BLaER1 treated with 17β-estradiol and CSF1 and Interleukin-3, amounts not matched to agents 10 nM and 100 nM (cell line): ENCODE results near the gene ADIPOR2.
"Not testable (repeated sequence)": the region's sequence is repeated elsewhere in the genome, so short reads cannot be mapped to it uniquely, and the experiment has no call there.

Source experiments
- H3K27ac ChIP-seq, 11 experiments: shearing (Covaris generic); formaldehyde crosslinking; 2 replicates each; pipeline ENCODE4 v1.8.1; 2022
- H3K27me3 ChIP-seq, 11 experiments: shearing (Covaris generic); formaldehyde crosslinking; 2 replicates each; pipeline ENCODE4 v1.8.1; 2022
- H3K36me3 ChIP-seq, 11 experiments: shearing (Covaris generic); formaldehyde crosslinking; 2 replicates each; pipeline ENCODE4 v1.8.1; 2022
- H3K4me1 ChIP-seq, 10 experiments: shearing (Covaris generic); formaldehyde crosslinking; 2 replicates each; pipeline ENCODE4 v1.8.1; 2022
- H3K4me2 ChIP-seq, 11 experiments: shearing (Covaris generic); formaldehyde crosslinking; 2 replicates each; pipeline ENCODE4 v1.8.1; 2022
- H3K4me3 ChIP-seq, 10 experiments: shearing (Covaris generic); formaldehyde crosslinking; 2 replicates each; pipeline ENCODE4 v1.8.1; 2022
- H3K9ac ChIP-seq, 11 experiments: shearing (Covaris generic); formaldehyde crosslinking; 2 replicates each; pipeline ENCODE4 v1.8.1; 2022
- H3K9me3 ChIP-seq, 11 experiments: shearing (Covaris generic); formaldehyde crosslinking; replicated peaks in 1 of 11; 2 replicates each; pipeline ENCODE4 v1.8.1; 2022
- H4K20me1 ChIP-seq, 11 experiments: shearing (Covaris generic); formaldehyde crosslinking; 2 replicates each; pipeline ENCODE4 v1.8.1; 2022
- Cebpa-rat ChIP-seq, 11 experiments: shearing (Covaris generic); IDR thresholded peaks; 2 replicates each; pipeline ENCODE4 v1.8.1; 2022

ADIPOR2 gene

DNA sequence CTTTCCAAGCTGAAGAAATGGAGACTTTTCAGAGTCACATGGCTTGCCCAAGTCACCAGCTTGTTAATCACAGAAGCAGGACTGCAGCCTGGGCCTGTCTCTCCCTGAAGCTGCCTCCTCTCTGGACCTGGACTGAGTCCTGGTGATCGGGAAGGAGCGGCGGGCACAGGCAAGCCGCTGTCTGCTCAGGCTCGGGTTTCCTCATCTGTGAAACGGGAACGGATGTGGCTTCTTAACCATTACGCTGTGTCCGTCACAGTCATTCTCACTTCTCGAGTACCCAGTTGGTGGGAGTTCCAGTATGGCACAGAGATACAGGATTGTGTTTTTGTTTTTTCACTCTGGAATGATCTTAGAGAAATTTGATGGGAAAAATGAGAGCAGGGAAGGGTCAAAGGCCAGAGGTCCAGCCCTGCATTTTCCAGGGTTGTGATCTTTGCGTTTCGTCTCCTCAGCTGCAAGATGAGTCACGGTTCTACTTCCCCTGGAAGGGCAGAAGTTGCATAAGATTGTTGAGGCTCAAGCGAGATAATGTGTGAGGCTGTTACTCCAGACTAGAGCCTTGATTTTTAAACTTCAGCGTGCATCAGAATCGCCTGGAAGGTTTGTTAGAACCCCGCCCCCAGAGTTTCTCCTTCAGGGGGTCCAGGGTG is 121.9 kb downstream of the ADIPOR2 start:
- H3K4me2 ChIP-seq = peak overlapping the region; percentile 77 to 99 (median 97)

DNA sequence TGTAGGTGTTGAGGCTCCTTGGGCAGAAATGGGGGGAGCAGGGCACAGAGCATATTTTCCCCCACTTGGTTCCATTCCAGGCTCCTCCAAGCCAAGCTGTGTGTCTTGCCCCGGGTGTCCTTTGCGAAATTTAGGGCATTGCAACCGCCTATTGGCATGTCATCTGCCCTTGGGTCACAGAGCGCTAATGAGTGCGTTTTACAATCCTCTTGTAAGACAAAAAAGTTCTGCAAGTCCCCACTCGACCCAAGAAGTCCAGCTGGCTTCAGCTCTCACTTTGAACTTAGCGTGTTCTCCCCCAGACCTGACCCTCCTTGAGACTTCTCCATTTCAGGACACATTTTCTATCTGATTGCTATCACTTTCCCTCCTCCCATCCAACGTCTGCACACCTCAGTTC is 123.4 kb downstream of the ADIPOR2 start:
- peak overlapping the region; percentile 91 to 100 (median 97) for H3K27ac ChIP-seq
- H3K9ac ChIP-seq = peak overlapping the region; percentile 84 to 97 (median 92); a peak in 19 of 22 replicates
- peak overlapping the region; percentile 77 to 99 (median 97) for H3K4me2 ChIP-seq
- no peaks in the 10 kb centered on the region for H3K36me3 ChIP-seq
- H3K4me1 ChIP-seq = peaks cover 83 to 86% (median 84%) of the 10 kb centered on the region in 10 experiments
- no peak for TF ChIP-seq Cebpa-rat (IDR thresholded peaks at IDR 0.05)
- H4K20me1 ChIP-seq = no peaks in the 10 kb centered on the region
- H3K27me3 ChIP-seq = 0 out of 22 replicates have a peak, but pooled peaks cover 0 to under 1% (median 0%) of the 10 kb centered on the region in 11 experiments
- peak overlapping the region in 1 of 10 experiments; percentile 79; a peak in 3 of 20 replicates for H3K4me3 ChIP-seq
- H3K9me3 ChIP-seq = 0 out of 22 replicates have a peak, but pooled peaks cover 0 to 3% (median 0%) of the 10 kb centered on the region in 11 experiments

More for the DNA sequence above, 121.9 kb downstream of the ADIPOR2 start:
- no peaks in the 10 kb centered on the region for H3K27me3 ChIP-seq
- TF ChIP-seq Cebpa-rat (IDR thresholded peaks at IDR 0.05) = peak; percentile 86 to 97 (median 93)
- H3K36me3 ChIP-seq = peaks cover 0 to 6% (median 0%) of the 10 kb centered on the region in 11 experiments; a peak in 2 of 22 replicates
- H3K27ac ChIP-seq = peak overlapping the region; percentile 91 to 100 (median 97)
- H4K20me1 ChIP-seq = no peaks in the 10 kb centered on the region
- 0 out of 22 replicates have a peak, but pooled peaks cover 0 to under 1% (median 0%) of the 10 kb centered on the region in 11 experiments for H3K9me3 ChIP-seq
- H3K9ac ChIP-seq = peak overlapping the region; percentile 84 to 97 (median 92)
- H3K4me3 ChIP-seq = peak overlapping the region in 7 of 10 experiments; percentile 4 to 79 (median 70); a peak in 13 of 20 replicates
- H3K4me1 ChIP-seq = peaks cover 93 to 97% (median 95%) of the 10 kb centered on the region in 10 experiments

DNA sequence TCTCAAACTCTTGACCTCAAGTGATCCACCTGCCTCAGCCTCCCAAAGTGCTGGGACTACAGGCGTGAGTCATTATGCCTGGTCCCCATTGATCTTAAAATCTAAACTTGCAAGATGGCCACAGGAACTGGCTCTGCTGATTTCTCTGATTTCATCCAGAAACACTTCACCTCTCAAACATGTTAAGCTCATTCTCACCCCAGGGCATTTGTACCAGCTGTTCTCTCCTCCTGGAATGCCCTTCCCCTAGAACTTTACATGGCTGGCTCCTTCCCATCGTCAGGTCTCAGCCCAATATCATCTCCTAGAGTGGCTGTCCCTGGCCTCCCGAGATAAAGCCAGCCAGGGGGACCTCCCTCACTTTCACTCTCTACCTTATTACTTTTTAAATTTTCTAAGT is 124.2 kb downstream of the ADIPOR2 start:
- H3K27me3 ChIP-seq = peaks cover 0 to 9% (median 0%) of the 10 kb centered on the region in 11 experiments; a peak in 7 of 22 replicates
- H3K4me2 ChIP-seq = peak overlapping the region; percentile 77 to 99 (median 97)
- H3K4me1 ChIP-seq = peaks cover 83 to 86% (median 84%) of the 10 kb centered on the region in 10 experiments
- no peak overlapping the region for H3K4me3 ChIP-seq
- 0 out of 22 replicates have a peak, but pooled peaks cover 0 to 3% (median 0%) of the 10 kb centered on the region in 11 experiments for H3K9me3 ChIP-seq
- peak overlapping the region in 7 of 11 experiments; percentile 16 to 97 (median 50); a peak in 8 of 22 replicates for H3K9ac ChIP-seq
- no peak for TF ChIP-seq Cebpa-rat (IDR thresholded peaks at IDR 0.05)
- peak overlapping the region in 10 of 11 experiments; percentile 92 to 100 (median 97); a peak in 20 of 22 replicates for H3K27ac ChIP-seq
- no peaks in the 10 kb centered on the region for H4K20me1 ChIP-seq
- no peaks in the 10 kb centered on the region for H3K36me3 ChIP-seq

DNA sequence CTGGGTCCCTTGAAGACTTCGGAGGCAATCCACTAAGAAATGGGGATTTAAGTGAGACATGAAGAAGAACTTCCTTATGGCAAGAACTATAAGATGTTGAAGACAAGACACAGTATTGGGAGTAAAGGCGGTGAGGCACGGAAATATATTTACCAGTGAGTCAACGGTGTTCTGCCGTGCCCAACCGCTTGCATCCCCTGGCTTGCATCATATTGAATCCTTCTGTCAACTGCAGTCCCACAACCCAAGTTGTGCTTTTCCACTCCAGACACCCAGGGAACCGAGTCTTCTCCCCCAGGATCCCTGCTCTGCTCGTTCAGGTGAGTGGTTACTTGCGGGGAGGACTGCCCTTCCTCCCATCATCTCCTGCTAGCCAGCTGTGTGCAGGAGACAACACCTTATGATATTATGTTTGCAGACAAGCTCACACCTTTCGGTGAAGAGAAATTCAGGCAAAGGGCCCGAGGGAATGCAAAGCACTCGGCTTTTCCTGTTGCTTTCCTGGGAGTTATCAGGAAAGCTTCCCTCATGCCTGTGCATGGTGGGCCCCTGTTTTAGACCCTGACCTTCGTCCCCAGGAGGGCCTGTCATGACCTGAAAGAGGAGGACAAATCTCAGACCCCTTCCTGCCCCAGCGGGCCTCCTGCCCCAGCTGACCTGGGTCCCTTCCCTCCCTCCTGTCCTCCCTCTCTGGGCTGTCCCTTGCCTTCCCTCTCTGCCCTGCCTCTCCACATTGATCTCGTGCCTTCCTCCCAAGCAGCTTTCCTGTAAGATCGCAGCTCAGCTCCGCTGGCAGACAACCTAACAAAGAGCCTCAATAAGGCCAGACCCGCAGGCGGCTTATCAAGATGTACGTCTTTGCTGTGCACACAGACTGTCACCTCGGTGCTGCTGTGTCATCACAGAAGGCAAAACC is 125.2 kb downstream of the ADIPOR2 start:
- TF ChIP-seq Cebpa-rat (IDR thresholded peaks at IDR 0.05) = peak in 5 of 11 experiments; percentile 11 to 65 (median 31); a peak in 3 of 22 replicates
- Histone ChIP-seq H3K27ac (peak overlapping the region in 9 of 11 experiments; percentile 92 to 100 (median 97); a peak in 19 of 22 replicates), H3K4me2 (peak overlapping the region; percentile 77 to 99 (median 97)), H3K4me1 (peaks cover 83 to 86% (median 84%) of the 10 kb centered on the region in 10 experiments), H3K9me3 (0 out of 22 replicates have a peak, but pooled peaks cover 0 to 3% (median 0%) of the 10 kb centered on the region in 11 experiments), H3K27me3 (peaks cover 0 to 19% (median 0%) of the 10 kb centered on the region in 11 experiments; a peak in 9 of 22 replicates), H3K4me3 (no peak overlapping the region), H3K36me3 (no peaks in the 10 kb centered on the region), H3K9ac (peak overlapping the region in 10 of 11 experiments; percentile 3 to 97 (median 48); a peak in 17 of 22 replicates), H4K20me1 (no peaks in the 10 kb centered on the region)

DNA sequence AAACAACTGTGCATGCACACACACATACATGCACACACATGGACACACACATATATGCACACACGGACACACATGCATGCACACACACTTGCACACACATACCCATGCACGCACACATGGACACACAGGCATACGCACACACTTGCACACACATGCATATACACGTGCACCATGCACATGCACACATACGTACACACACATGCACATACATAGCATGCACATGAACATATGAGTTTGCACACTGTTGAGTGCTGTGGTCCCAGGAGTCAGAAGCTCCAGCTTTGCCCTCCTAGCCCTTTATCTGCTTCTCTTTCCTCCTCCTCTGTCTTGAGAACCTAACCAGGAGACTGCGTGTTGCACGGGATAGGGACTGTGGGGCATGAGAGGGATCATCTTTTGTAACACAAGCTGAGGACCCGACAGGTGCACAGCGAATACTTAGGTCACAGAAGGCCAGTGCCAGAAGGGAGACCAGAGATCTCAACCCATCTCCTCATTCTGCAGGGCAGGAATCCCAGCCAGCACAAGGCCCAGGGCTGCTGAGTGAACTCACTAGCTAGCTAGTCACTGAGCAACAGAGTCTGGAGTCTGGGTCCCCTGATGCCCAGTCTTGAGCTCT is 126.0 kb downstream of the ADIPOR2 start:
- H3K4me1 ChIP-seq = peaks cover 83 to 86% (median 84%) of the 10 kb centered on the region in 10 experiments

DNA sequence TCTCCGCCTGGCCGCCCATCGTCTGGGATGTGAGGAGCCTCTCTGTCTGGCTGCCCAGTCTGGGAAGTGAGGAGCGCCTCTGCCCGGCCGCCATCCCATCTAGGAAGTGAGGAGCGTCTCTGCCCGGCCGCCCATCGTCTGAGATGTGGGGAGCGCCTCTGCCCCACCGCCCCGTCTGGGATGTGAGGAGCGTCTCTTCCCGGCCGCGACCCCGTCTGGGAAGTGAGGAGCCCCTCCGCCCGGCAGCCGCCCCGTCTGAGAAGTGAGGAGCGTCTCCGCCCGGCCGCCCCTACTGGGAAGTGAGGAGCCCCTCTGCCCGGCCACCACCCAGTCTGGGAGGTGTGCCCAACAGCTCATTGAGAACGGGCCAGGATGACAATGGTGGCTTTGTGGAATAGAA is 127.1 kb downstream of the ADIPOR2 start:
- not testable (repeated sequence) for H4K20me1 ChIP-seq, H3K36me3 ChIP-seq, H3K4me3 ChIP-seq, H3K4me2 ChIP-seq, H3K9ac ChIP-seq, H3K9me3 ChIP-seq, H3K27ac ChIP-seq
- H3K4me1 ChIP-seq = peaks cover 83 to 86% (median 85%) of the 10 kb centered on the region in 10 experiments
- H3K27me3 ChIP-seq = peaks cover 0 to 25% (median 0%) of the 10 kb centered on the region in 11 experiments; a peak in 9 of 22 replicates

More for the DNA sequence above, 126.0 kb downstream of the ADIPOR2 start:
- H3K27ac ChIP-seq = peak overlapping the region in 6 of 11 experiments; percentile 22 to 100 (median 98); a peak in 9 of 22 replicates
- H4K20me1 ChIP-seq = no peaks in the 10 kb centered on the region
- no peak for TF ChIP-seq Cebpa-rat (IDR thresholded peaks at IDR 0.05)
- peak overlapping the region; percentile 77 to 99 (median 97) for H3K4me2 ChIP-seq
- 0 out of 22 replicates have a peak, but pooled peaks cover 0 to 3% (median 0%) of the 10 kb centered on the region in 11 experiments for H3K9me3 ChIP-seq
- peak overlapping the region in 1 of 11 experiments; percentile 31; a peak in 5 of 22 replicates for H3K9ac ChIP-seq
- H3K36me3 ChIP-seq = no peaks in the 10 kb centered on the region
- H3K4me3 ChIP-seq = no peak overlapping the region
- peaks cover 0 to 25% (median 0%) of the 10 kb centered on the region in 11 experiments; a peak in 9 of 22 replicates for H3K27me3 ChIP-seq

DNA sequence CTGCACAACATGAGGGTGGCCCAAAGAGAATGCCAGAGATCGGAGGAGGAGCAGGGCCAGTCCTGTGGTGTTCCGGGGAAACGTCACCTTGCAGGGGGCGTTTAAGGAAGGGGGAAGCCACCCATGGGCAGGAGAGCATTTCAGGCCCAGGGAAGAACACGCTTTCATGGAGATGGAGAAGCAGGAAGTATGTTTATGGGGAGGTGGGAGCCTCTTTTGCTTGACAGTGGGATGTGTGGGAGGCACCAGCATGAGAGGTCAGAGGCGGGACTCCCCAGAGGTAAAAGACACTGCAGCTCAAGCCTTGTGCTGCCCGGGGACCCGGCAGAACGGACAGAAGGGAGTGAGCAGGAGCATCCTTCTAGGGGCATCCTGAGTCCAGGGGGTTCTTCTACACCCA is 128.2 kb downstream of the ADIPOR2 start:
- no peak for TF ChIP-seq Cebpa-rat (IDR thresholded peaks at IDR 0.05)
- Histone ChIP-seq H3K4me2 (peak overlapping the region; percentile 80 to 97 (median 95); a peak in 21 of 22 replicates), H3K4me1 (peaks cover 79 to 86% (median 85%) of the 10 kb centered on the region in 10 experiments), H3K36me3 (no peaks in the 10 kb centered on the region), H3K27me3 (peaks cover 0 to 25% (median 0%) of the 10 kb centered on the region in 11 experiments; a peak in 9 of 22 replicates), H3K4me3 (no peak overlapping the region), H3K27ac (peak overlapping the region in 2 of 11 experiments; percentile 11 to 81; a peak in 2 of 22 replicates), H3K9me3 (0 out of 22 replicates have a peak, but pooled peaks cover 0 to 3% (median 0%) of the 10 kb centered on the region in 11 experiments), H3K9ac (peak overlapping the region in 1 of 11 experiments; percentile 78; a peak in 1 of 22 replicates), H4K20me1 (no peaks in the 10 kb centered on the region)
